ENCODE measurements around the gene IFI27L1. TPM values are rescaled to one million over a fixed set of nuclear protein-coding genes. Genes with fewer than 3 reads are reported as not detected.

IFI27L1 gene
- total and polyA plus RNA-seq, 2 experiments from 2014 or later, result 9.7 to 28.6 TPM

- H3F3A ChIP-seq (replicated peaks; ENCODE audit: low read depth), result no peaks in the 10 kb centered on the region
- peaks cover 10% of the 10 kb centered on the region for H3K27me3 Mint-ChIP-seq (ENCODE audit: insufficient read depth, low read depth, poor library complexity)
- H3K4me2 ChIP-seq, result no peak overlapping the region
- no peak overlapping the region for H3K27ac ChIP-seq (ENCODE audit: low read depth)
- no peak for TF ChIP-seq ZNF114 (CRISPR knock-in tag; IDR thresholded peaks at IDR 0.05)
- TF ChIP-seq STAT1 (IDR thresholded peaks at IDR 0.05; ENCODE audit: unreplicated experiment), result no peak
- no peak for TF ChIP-seq EZH2 (IDR thresholded peaks at IDR 0.05; ENCODE audit: low read depth, unreplicated experiment)
- no peak for TF ChIP-seq ZNF331 (CRISPR knock-in tag; IDR thresholded peaks at IDR 0.05; ENCODE audit: low read depth)
- TF ChIP-seq POLR2AphosphoS5 (IDR thresholded peaks at IDR 0.05; ENCODE audit: low read depth), result no peak
- no peak for TF ChIP-seq CTCF (conservative IDR thresholded peaks at IDR 0.05; ENCODE audit: low read depth in 2 of 2)
- no peak for TF ChIP-seq ZNF462 (CRISPR knock-in tag; IDR thresholded peaks at IDR 0.05)
- no peak for TF ChIP-seq CREB1 (CRISPR knock-in tag; IDR thresholded peaks at IDR 0.05; ENCODE audit: low read depth)
- TF ChIP-seq, protein P1, sequence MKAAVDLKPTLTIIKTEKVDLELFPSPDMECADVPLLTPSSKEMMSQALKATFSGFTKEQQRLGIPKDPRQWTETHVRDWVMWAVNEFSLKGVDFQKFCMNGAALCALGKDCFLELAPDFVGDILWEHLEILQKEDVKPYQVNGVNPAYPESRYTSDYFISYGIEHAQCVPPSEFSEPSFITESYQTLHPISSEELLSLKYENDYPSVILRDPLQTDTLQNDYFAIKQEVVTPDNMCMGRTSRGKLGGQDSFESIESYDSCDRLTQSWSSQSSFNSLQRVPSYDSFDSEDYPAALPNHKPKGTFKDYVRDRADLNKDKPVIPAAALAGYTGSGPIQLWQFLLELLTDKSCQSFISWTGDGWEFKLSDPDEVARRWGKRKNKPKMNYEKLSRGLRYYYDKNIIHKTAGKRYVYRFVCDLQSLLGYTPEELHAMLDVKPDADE (IDR thresholded peaks at IDR 0.05), result no peak
- TF ChIP-seq JUNB (IDR thresholded peaks at IDR 0.05; ENCODE audit: unreplicated experiment), result no peak
- no peak overlapping the region for H3K4me3 Mint-ChIP-seq
- H3K27me3 ChIP-seq (ENCODE audit: insufficient read depth), result no peaks in the 10 kb centered on the region
- peak overlapping the region; percentile 57; the same call in 1 of the 2 replicates for H2AFZ ChIP-seq
- no peak for DNase-seq (ENCODE audit: low spot score)
- H3K9me3 Mint-ChIP-seq, result peaks cover 21% of the 10 kb centered on the region
- H3K27ac Mint-ChIP-seq, result no peak overlapping the region
- no peak for ATAC-seq
- no peaks in the 10 kb centered on the region for H3K79me2 ChIP-seq (replicated peaks; ENCODE audit: insufficient read depth)
- peaks cover 7% of the 10 kb centered on the region; the same call in 1 of the 2 replicates for H3K4me1 ChIP-seq (ENCODE audit: insufficient read depth)
- no peaks in the 10 kb centered on the region for H4K20me1 ChIP-seq (replicated peaks; ENCODE audit: insufficient read depth)
- H3K9me2 ChIP-seq (ENCODE audit: insufficient read depth), result no peaks in the 10 kb centered on the region
- H3K36me3 Mint-ChIP-seq (ENCODE audit: low read depth), result peaks cover 10% of the 10 kb centered on the region; the same call in 2 of the 3 replicates
- peaks cover 15% of the 10 kb centered on the region for H3K4me1 Mint-ChIP-seq
- H3K4me3 ChIP-seq, result no peak overlapping the region
- H3K36me3 ChIP-seq (ENCODE audit: insufficient read depth), result no peaks in the 10 kb centered on the region
These were observed 57.1 kb downstream of the IFI27L1 start for GRCh38 chr14:94138251-94138650.

Data from GM23338 (cell line).